ENCODE data around the gene GGT5.
"Not testable (repeated sequence)": the region's sequence is repeated elsewhere in the genome, so short reads cannot be mapped to it uniquely, and the experiment has no call there.

DNA sequence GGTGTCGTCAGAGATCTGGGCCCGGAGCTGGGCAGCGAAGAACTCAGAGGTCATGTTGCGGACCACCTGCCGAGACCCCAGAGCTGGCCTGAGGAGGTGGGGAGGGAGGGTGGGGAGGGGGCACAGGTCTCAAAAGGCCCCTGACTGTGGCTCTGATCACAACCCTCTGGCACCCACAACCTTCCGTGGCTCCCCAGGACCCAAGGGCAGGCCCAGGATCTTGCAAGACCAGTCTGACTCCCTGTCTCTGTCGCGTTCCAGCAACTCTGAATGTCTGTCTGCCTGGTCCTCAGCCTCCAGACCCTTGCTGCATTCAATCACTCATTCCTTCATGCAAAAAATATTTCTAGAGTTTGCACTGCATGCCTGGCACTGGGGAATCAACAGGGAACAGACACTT lies 4.5 kb upstream of the GGT5 start:
- TF ChIP-seq, protein P1, sequence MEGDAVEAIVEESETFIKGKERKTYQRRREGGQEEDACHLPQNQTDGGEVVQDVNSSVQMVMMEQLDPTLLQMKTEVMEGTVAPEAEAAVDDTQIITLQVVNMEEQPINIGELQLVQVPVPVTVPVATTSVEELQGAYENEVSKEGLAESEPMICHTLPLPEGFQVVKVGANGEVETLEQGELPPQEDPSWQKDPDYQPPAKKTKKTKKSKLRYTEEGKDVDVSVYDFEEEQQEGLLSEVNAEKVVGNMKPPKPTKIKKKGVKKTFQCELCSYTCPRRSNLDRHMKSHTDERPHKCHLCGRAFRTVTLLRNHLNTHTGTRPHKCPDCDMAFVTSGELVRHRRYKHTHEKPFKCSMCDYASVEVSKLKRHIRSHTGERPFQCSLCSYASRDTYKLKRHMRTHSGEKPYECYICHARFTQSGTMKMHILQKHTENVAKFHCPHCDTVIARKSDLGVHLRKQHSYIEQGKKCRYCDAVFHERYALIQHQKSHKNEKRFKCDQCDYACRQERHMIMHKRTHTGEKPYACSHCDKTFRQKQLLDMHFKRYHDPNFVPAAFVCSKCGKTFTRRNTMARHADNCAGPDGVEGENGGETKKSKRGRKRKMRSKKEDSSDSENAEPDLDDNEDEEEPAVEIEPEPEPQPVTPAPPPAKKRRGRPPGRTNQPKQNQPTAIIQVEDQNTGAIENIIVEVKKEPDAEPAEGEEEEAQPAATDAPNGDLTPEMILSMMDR (IDR thresholded peaks at IDR 0.05): not testable (repeated sequence)
- not testable (repeated sequence) for TF ChIP-seq ZFX (IDR thresholded peaks at IDR 0.05; ENCODE audit: borderline replicate concordance)

Measured in 22Rv1 (cell line).